ENCODE measurements around the gene LTB4R2.
A peak's percentile ranks its signal among the peaks of the same experiment; 100 is the strongest.

LTB4R2 gene

DNA sequence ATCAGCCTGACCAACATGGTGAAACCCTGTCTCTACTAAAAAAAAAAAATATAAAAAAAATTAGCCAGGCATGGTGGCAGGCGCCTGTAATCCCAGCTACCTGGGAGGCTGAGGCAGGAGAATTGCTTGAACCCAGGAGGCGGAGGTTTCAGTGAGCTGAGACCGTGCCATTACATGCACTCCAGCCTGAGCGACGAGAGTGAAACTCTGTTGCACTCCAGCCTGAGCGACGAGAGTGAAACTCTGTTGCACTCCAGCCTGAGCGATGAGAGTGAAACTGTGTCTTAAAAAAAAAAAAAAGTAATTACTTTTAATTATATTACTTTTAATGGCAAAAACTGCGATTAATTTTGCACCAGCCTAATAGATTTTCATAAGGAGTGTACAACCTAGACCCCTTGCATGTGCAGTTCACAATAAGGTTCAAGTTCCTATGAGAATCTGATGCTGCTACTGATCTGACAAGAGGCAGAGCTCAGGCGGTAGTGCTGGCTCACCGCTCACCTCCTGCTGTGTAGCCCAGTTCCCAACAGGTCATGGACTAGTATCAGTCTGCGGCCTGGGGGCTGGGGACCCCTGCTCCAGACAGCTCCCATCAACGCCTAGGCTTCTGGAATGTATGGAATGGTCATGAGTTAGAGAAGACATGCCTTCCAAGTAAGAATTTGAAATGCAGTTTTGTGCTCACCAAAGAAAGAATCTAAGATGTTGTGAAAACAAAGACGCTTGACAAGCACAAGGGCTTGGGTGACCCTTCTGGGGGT lies 11.5 kb downstream of the LTB4R2 start:
- no peak for DNase-seq

DNA sequence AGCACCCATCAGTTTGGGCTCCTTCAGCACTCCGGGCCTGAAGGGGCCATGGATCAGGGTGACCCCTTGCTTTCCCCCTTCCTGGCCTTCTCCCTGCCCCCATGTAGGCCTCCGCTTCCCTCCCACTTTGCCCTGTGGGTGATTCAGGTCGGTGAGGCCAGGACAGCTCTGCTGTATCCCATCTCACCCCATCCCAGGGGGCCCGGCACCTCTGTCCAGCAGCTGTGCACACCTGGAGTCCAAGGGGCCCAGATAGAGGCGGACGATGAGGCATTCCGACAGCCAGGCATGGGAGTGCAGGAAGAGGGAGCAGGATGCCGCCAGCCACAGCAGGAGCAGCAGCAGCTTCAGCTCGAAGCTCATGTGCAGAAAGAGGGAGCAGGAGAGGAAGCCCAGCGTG lies 12.7 kb downstream of the LTB4R2 start:
- no peak for DNase-seq

DNA sequence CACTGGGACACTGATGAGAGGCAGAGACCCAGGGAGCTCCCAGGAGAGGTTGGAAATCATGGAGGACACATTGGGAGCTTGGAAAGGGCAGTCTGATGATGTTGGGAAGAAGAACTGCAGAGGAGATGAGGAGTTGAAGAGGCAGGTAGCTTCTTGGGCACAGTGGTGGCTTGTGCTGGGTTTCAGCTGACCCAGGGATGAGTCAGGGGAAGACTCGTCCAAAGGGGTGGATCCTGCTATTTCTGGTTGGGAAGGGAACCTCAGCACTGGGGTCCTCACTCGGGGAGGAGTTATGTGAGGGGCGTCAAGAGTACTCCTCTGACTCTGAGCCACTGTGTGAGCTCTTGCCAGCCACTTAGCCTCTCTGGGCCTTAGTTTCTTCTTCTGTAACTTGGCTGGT lies 13.4 kb downstream of the LTB4R2 start:
- no peak for DNase-seq

DNA sequence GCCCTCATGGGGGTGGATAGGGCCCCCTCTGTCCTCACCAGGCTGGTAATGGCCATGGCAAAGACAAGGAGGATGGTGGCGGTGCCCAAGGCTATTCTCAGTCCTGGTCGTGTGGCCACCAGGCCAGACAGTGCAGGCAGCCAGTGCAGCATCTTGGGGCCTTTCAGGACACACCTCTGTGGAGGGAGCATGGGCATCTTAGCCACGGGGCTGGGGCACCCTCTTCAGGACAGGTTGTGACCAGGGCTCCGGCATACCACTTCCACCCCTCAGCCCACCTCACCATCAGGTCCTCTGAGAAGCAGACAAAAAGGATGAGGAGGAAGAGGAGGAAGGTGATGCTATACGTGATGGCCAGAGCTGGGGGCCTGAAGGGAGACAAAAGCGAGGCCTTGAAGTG lies 14.1 kb downstream of the LTB4R2 start:
- DNase-seq: no peak

DNA sequence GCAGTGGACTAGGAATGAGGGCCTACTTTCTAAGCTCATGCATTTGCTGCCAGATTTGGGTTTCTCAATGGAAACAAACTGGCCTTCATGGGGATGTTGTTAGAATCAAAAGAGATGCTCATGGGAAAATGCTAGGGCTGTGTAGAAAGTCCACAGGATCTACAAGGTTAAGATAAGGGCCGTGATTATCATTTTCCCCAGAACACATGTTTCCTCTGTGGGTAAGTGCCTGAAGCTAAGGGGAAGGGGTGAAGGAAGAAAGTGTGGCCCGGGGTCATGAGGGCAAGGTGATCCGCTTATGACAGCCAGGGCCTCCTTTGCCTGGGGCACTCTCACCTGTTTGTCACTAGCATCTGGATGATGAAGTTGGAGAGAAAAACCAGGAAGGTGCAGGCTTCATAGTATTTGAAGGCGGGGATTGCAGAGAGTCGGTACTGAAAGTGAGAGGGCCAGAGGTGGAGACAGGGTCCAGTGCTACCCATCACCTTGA lies 15.1 kb downstream of the LTB4R2 start:
- no peak for DNase-seq

DNA sequence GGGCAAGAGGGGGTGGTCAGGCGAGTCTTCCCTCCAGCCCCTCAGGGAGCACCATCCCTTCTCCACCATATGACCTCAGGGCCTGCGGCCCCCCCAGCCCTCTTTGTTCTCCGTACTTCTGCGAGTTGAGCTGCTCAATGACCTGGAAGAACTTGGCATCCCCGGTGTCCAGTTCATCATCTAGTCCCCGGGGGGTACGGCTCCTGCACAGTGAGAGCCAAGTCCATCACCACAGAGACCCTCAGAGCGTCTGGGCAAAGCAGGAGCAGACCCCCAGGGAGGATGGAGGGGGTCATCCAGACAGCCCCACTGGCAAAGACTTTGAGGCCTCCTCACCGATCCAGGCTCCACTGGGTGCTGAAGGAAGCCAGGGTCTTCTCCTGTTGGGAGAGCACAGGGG lies 16.0 kb downstream of the LTB4R2 start:
- DNase-seq: no peak

DNA sequence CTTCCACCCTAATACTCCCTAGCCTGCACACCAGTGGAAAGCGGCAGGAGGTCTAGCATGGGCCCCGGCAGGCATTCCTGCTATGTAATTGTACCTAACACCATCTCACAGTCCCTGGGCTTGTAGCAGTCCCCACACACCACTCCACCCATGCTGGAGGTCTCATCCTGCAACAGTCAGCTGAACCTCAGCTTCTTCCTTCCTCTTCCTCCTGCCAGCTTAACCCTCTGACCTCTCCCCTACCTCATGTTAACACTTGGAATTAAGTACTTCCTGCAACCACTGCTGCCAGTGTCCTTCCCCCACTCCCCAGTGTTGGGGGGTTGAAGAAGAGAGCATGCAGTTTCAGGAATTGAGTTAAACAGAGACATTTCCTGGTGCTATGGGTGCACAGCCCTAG lies 17.4 kb downstream of the LTB4R2 start:
- no peak for DNase-seq

DNA sequence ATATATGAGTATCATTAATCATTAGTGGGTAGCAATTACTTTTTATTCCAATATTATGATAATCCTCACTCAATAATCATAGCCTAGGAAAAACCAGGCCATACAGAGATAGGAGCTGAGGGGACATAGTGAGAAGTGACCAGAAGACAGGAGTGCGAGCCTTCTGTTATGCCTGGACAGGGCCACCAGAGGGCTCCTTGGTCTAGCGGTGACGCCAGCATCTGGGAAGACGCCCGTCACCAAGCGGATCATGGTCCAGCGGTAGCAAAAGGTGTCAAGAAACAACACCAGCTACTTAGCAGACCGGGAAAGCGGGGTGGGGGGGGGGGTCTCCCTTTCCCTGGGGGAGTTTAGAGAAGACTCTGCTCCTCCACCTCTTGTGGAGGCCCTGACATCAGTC lies 18.0 kb downstream of the LTB4R2 start:
- peak; percentile 36 for DNase-seq

DNA sequence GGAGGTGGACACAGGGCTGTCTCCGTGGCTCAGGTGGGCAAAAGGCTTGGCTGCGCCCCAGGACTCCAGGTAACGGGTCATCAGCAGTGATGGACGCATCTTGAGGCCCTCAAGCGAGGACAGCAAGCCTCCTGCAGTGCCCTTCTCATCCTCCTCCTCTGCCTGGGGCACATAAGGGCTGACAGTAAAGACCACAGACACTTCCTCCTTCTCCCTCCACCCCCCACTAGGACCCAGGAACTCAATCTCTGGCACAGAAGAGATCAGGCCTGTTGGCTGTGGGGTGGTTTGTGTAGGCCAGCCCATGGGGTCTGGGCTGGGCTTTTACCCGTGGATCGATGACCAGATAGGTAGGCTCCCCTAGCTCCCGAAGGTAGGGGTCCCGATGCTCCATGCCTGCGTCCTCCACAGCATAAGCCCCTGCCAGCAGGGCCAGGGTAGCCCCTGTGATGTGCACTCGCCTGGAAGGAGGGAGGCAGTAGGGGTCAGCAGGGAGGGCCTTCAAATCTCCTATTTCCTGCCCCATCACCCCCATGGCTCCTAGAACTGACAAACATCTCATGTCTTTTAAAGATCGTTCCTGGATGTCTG lies 19.2 kb downstream of the LTB4R2 start:
- no peak for DNase-seq

DNA sequence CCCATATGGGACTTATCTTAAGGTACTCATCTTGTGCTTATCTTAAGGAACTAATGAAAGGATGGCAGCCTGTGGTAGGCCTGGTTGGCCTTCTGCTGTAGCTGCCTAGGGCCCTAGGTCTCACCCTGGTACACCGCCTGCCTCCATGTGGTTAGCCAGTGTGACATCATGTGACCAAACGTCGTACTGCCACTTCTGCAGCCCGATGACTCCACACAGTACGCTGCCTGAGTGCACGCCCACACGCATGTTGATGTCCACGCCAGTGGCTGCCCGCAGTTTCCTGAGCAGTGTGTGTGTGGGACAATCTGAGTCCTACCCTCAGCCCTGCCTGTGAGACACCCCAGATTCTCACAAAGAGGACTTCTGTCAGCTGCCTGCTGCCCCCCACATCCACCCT lies 19.8 kb downstream of the LTB4R2 start:
- DNase-seq: peak; percentile 69

DNA sequence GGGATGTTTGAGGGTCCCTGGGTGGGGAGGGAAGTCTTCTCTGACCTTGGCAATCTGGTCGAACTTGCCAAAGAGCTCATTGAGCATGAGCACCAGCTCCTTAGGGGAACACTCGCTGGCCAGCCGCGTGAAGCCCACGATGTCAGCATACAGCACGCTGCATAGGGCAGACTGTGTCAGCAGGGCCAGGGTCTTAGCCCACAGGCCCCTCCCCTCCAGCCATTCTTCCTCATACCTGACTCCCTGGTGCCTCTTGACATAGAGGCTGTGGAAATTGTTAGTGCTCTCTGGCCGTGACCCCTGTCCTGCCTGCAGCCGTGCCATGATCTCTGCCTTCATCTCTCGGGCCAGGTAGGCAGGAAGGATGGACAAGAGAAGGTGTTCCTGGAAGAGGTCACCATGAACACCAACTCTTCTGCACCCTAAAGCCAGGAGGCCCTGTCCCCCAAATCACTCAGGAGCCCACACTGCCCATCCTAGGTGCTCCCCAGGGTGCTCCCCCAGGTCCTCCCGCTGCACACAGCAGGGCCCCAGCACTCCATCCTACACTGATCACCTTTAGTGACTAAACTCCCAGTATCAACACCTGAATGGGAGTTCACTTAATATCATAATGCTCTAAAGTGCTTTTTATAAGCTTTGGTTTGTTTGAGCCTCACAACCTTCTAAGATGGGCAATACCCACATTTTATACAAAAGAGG lies 21.2 kb downstream of the LTB4R2 start:
- no peak for DNase-seq

DNA sequence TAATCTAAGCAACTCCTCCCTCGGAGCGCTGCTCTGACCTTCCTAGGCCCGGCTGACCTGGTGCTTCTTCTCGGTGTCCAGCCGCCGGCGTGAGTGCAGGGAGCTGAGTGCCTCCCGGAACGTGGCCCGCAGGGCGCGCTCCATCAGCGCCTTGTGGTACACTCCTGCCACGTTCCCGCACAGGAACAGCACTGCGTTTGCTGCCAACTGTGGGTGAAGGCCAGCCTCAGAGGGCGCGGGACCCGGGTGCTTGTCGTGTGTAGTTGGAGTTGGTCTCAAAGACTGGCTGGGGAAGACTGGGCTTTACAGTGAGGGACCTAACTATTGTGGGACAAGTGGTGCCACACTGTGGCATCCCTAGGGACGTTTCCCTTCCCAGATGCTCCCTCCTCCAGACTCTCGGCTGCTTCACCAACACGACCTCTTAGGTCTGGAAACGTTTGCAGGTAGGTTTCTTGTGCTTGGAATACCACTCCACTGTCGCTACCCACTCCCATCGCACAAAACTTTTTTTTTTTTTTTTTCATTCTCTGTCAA lies 21.9 kb downstream of the LTB4R2 start:
- no peak for DNase-seq

DNA sequence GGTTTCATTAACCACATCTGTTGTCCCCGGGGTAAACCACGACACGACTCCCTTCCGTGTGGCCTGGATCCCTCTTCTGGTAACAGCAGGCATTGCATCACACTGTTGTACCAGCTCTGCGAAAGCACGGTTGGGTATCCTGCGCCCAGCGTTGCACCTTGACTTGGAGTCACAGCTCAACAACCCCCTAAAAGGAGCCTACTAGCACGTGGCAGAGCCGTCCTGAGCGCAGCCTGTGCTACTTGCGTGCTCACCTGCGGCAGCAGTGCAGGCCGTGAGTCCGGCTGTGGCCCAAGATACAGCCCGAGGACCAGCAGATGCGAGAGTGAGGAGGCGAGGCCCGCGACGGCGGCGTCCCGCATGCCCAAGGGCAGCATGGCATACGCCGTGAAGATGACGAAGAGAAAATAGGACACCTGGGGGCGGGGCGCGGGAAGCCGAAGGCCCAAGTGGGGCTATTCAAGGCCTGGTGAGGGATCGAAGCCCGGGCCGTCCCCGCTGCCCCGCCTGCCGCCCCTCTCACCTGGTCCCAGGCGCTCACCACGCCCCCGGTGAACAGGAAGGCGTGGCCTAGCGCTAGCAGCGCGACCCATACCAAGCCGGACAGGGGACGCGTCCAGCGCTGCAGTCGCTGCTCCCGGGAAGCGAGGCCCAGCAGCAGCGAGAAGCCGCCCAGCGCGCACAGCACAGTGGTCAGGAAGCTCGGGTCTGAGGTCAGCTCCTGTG lies 22.5 kb downstream of the LTB4R2 start:
- peak; percentile 86 for DNase-seq

DNA sequence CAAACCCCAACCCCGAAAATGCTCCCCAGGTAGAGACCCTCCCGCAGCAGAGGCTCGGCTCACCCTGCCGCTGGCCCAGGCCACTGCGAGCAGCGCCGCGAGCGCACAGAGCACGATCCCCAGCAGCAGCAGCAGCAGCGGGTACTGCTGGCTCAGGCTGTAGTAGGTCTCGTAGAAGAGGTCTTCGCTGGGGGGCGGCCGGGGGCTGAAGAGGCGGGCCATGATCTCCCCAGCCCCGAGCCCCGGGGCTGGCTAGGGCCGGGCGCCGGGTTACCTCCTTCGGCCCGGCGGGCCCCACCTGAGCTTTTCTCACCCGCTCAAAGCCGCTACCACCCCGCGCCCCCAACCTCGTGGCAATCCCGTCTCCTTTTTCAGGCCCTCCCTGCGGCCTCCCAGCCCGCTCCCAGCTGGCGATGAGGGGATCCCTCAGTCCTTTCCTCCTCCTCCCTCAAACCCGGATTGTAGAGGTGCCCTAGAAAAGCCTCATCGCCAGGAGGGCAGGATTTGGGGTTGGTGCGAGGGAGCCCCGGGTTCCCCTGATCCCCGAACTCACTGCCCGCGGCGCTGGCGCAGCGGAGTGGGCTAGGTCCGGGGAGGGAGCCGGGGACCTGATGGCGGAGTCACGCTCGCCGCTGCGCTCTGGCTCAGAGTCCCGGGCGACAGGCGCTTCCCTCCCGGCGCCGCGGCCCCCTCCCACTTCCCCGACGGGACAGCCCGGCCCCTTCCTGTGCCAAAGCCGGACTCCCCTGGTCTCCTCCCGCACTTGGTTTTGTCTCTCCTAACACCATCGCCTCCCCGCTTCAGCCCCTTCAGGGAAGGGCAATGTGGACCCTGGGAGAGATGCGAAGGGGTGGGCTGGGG lies 24.7 kb downstream of the LTB4R2 start, which contains the start of gene ADCY4:
Gene ADCY4 (minus strand): TSS at position 641 of the 861 bp plus-strand sequence. CDS start 419 bp downstream, at position 222.
- DNase-seq: peak; percentile 21

DNA sequence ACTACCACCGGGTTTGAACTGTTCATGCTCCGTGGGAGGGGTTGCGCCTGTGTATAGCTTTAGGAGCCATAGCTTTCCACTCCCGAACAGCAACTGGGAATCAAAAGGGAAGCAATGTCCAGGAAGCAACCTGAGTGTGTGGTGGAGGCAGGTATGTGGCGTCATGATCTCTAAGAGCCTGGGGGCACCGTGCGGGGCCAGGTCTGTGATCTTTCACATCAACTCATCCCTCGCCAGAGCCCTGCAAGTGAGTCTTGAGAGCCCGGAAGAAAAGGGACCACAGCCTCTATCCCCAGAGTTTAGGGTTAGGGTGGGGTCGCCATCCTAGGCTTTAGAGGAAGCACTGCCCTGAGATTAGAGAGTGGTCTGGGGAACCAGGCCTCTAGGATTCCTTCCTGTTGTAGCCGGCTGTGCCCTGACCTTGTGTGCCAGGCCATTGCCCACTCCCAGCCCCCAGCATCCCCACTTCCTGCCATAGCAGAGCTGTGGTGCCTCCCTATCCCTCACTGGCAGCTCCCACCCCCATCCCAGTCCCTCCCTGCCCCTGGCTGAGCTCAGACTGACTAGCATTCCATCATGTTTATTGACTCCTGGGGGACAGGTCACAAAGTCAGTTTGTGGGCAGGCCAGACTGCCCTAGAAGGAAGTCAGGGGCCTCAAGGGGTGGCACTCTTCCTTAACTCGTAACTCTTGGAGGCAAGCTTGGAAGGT lies 25.7 kb downstream of the LTB4R2 start:
- DNase-seq: no peak

DNA sequence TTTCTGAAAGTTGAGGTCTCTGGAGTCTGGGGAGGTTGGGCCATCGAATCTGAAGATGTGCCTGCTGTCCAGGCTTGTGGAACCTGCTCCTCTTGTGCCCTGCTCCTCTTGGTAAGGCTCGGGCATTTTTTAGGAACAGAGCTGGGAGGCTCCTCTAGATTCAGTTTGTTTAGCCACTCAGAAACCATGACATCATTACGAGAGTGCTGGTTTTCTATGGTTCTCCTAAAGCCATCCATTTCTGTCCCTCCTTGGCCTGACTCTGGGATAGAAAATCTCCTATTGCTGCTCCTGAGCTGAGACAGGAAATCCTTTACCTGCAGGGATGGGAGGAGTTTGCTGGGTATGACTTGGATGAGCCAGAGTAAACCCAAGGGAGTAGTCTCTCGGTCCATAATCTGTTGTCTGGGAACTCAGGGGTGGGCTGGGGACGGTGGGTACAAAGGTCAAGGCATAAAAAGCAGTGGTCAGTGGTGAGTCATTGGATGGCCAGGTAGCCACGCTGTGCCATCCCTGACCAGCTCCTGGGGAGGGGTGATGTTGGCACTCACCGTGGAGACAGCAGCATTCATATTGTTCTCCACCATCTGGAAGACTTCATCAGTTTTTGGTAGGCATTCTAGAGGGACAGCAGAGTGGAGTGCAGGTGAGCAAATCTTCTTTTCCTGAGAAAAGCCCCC lies 27.3 kb downstream of the LTB4R2 start:
- no peak for DNase-seq

DNA sequence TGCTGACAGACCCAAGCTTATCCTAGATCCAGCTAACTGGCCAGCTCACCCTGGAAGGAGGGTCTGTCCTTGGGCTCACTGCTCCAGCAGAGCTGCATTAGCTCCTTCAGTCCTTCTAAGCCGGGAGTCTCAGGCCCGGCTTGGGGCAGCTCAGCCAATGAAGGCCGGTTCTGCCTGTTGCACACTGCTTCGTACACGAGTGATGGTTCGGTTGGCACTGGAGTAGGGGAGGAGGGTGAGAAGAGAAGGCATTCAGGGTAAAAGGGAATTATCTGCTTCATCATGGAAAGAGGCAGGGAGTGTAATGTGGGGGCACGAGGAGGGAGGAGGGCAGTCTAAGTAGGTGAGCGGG lies 27.9 kb downstream of the LTB4R2 start:
- no peak for DNase-seq

DNA sequence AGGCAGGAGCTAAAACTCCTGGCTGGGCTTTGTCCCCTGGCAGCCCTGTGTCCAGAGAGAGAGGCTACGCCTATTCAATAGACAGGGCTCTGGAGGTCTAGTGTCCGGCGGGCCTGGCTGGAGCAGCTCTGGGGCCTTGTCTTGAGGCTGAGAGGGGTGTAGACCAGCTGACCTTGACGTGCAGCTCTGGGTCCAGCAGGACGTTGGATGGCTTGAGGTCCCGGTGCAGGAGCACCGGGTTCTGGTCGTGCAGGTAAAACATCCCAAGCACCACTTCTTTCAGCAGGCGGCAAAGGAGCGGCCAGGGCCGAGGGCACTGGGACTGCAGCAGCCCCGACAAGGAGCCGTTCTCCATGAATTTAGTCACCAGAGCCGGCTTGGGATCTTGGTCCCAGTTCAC lies 28.9 kb downstream of the LTB4R2 start:
- DNase-seq: no peak

DNA sequence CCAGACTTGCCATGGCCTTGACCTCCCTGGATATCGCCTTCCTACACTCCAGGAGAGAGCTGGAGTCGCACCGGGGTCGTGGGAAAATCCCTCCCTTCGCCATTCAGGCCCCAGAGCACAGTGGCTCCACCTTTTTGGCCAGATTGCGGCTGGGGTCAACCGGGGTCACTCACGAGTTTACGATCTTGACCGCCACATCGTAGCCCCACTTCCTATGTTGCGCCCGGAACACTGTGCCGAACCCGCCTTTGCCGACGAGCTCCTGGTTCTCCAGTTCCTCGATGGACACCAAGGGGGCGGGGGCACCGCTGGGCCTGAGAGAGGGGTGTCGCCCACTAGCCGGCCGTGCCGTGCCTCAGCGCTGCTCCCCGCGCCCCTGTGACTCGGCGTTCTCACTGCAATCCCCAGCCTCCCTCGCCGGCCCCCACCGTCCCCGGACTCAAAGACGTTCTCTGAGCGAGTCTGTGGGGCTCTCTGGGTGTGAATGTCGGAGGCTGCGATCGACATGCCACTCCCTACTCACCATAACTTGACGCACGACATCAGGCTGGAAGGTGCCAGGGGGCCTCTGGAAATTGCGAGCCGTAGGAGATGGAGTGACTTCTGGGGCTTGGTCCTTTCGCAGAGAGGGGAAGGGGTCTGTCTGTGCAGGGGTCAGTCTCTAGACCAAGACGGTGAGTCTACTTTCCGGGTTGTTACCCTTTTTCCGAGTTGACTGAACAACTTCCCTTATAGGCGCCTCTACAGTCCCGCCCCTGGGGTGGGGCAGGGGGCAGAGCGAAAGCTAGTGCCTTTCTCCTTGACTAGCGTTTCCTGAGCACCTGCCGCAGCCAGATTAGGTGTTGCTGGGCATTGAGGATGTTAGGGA lies 29.6 kb downstream of the LTB4R2 start, which contains the start of gene RIPK3:
Gene RIPK3 (minus strand): TSS at position 708 of the 868 bp plus-strand sequence. CDS start 165 bp downstream, at position 543.
- peak; percentile 75 for DNase-seq

DNA sequence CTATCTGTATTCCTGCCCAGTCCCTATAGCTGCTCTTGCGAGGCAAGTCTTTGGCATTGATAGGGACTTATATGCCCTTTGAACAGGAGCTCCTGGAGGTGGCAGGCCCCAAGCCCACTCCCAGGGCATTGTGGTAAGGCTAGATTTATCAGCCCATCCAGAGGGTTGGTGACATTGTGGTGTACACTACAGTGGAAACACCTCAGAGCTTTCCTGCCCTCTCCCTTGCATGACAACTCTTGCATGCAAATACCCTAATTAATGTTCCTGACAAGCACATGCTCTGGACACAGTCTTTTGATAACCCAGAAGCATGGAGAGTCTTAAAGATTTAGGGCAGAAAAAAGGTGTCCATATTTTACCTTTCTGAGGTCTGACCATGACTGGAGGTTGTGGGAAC lies 30.7 kb downstream of the LTB4R2 start:
- DNase-seq: no peak

All from activated naive CD4-positive, alpha-beta T cell treated with Interleukin-2 at 50 U/mL for 16 hours (primary cell).